ENCODE measurements around the gene ARHGAP22.

- TF ChIP-seq CTCF (IDR thresholded peaks at IDR 0.05) (no peak), POLR2A (IDR thresholded peaks at IDR 0.05) (no peak)
Observed at GRCh38 chr10:48453451-48454301, 151.2 kb downstream of the ARHGAP22 start.
